GM12872 (cell line): ENCODE results near the gene RNLS.
A peak's percentile ranks its signal among the peaks of the same experiment; 100 is the strongest.

Experiments
- TF ChIP-seq, protein P1 (sequence below): IDR thresholded peaks from 3 replicates; pipeline ENCODE4 v1.5.1; 2011; ENCODE audit warnings: low read depth, mild to moderate bottlenecking, low read length, moderate library complexity; ENCODE audit not compliant: insufficient read depth

RNLS gene

GRCh38 chr10:88461426-88461825 lies 121.7 kb downstream of the RNLS start:
- TF ChIP-seq, protein P1, sequence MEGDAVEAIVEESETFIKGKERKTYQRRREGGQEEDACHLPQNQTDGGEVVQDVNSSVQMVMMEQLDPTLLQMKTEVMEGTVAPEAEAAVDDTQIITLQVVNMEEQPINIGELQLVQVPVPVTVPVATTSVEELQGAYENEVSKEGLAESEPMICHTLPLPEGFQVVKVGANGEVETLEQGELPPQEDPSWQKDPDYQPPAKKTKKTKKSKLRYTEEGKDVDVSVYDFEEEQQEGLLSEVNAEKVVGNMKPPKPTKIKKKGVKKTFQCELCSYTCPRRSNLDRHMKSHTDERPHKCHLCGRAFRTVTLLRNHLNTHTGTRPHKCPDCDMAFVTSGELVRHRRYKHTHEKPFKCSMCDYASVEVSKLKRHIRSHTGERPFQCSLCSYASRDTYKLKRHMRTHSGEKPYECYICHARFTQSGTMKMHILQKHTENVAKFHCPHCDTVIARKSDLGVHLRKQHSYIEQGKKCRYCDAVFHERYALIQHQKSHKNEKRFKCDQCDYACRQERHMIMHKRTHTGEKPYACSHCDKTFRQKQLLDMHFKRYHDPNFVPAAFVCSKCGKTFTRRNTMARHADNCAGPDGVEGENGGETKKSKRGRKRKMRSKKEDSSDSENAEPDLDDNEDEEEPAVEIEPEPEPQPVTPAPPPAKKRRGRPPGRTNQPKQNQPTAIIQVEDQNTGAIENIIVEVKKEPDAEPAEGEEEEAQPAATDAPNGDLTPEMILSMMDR: no peak

DNA sequence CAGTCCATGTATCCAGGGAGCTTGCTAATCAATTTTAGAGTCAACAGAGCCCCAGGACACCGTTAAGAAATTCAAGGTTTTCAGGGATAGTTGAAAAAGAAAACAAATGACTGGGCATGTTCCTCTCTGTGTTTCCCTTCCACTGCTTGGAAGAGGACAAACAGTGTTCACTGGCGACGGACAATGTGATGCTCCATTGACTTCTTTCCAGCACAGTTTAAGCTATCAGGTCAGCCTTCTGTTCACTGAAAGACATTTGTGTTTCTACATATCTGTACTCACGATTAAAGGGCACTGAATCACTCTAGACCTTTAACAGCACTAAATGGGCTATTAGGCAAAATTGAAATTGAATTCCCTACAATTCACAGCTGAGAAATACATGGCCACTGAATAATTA lies 123.6 kb downstream of the RNLS start:
- TF ChIP-seq, protein P1: no peak

- TF ChIP-seq, protein P1: no peak
Measured at GRCh38 chr10:88458209-88458608, 124.9 kb downstream of the RNLS start.

- TF ChIP-seq, protein P1: 0 out of 3 replicates have a peak, but pooled peaks have one; percentile 13
Measured at GRCh38 chr10:88457660-88458059, 125.5 kb downstream of the RNLS start.

DNA sequence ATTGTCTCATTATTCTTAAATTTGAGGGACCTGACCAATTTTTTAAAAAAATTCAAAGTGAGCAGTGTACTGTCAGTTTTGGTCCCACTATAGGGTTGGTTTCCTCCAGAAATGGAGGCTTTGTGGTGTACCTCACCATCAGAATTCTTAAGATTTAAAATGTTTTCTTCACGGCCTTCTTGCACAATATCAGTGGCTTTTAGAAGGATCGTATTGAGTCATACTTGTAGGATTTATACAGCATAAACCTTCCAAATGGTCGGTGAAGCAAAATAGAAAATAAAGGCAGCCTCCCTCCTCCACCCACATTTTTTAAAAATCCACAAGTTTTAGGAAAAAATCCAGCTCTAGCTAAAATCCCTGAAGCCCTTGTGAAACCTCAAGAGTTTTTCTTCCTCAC lies 126.4 kb downstream of the RNLS start:
- TF ChIP-seq, protein P1: no peak

- TF ChIP-seq, protein P1: no peak
Measured at GRCh38 chr10:88455831-88456230, 127.3 kb downstream of the RNLS start.

- TF ChIP-seq, protein P1: no peak
Measured at GRCh38 chr10:88450201-88450600, 132.9 kb downstream of the RNLS start.

DNA sequence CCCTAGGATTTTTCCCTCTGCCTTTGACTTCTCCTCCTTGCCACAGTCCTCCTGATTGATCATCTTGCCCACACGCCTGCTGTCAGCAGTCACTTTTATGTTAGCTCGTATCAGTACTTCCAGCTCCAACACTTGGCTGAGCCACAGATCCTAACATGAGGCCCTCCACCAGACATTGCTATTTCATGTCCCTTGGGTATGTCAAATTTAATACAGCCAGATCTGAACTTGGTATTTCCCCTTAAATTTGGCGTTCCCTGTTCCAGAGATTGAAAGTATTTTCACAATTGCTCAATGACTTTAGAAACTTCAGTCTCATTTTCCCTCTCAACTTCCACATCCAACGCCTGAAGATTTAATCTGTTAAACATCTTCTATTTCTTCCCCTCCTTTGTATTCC lies 140.4 kb downstream of the RNLS start:
- TF ChIP-seq, protein P1: no peak
